NCI-H187 treated with DMSO at 0.1 percent for 48 hours (cell line): ENCODE data around the gene AFAP1L2.
"Not testable (repeated sequence)": the region's sequence is repeated elsewhere in the genome, so short reads cannot be mapped to it uniquely, and the experiment has no call there.

Experiments used
- DNase-seq: peaks from one replicate; lab custom pipeline; 2025; lab: John Stamatoyannopoulos, UW

Gene AFAP1L2

GRCh38 chr10:114336823-114337509 is 67.3 kb downstream of the AFAP1L2 start:
- no peak for DNase-seq

- DNase-seq = no peak
Observed at GRCh38 chr10:114335614-114336013, 68.7 kb downstream of the AFAP1L2 start.

- DNase-seq = no peak
Observed at GRCh38 chr10:114334301-114334700, 70.0 kb downstream of the AFAP1L2 start.

- not testable (repeated sequence) for DNase-seq
Observed at GRCh38 chr10:114333441-114333840, 70.9 kb downstream of the AFAP1L2 start.

- no peak for DNase-seq
Observed at GRCh38 chr10:114332301-114333192, 71.8 kb downstream of the AFAP1L2 start.

- no peak for DNase-seq
Observed at GRCh38 chr10:114329634-114330365, 74.5 kb downstream of the AFAP1L2 start.

- DNase-seq = no peak
Observed at GRCh38 chr10:114328874-114329273, 75.4 kb downstream of the AFAP1L2 start.

- DNase-seq = no peak
Observed at GRCh38 chr10:114328441-114328812, 75.9 kb downstream of the AFAP1L2 start.

GRCh38 chr10:114327537-114328440 is 76.5 kb downstream of the AFAP1L2 start:
- DNase-seq = no peak

GRCh38 chr10:114326795-114327194 is 77.5 kb downstream of the AFAP1L2 start:
- no peak for DNase-seq

- no peak for DNase-seq
Observed at GRCh38 chr10:114323023-114323422, 81.3 kb downstream of the AFAP1L2 start.

- no peak for DNase-seq
Observed at GRCh38 chr10:114322344-114322743, 82.0 kb downstream of the AFAP1L2 start.

- DNase-seq = no peak
Observed at GRCh38 chr10:114320249-114321116, 83.8 kb downstream of the AFAP1L2 start.

- no peak for DNase-seq
Observed at GRCh38 chr10:114319406-114320248, 84.7 kb downstream of the AFAP1L2 start.

- DNase-seq = no peak
Observed at GRCh38 chr10:114316744-114317143, 87.6 kb downstream of the AFAP1L2 start.

GRCh38 chr10:114315566-114316420 is 88.5 kb downstream of the AFAP1L2 start:
- DNase-seq = no peak

- no peak for DNase-seq
Observed at GRCh38 chr10:114313866-114314265, 90.4 kb downstream of the AFAP1L2 start.

- no peak for DNase-seq
Observed at GRCh38 chr10:114313139-114313538, 91.2 kb downstream of the AFAP1L2 start.
